ENCODE measurements around the gene PML.

Gene PML

GRCh38 chr15:73952171-73952912 lies 42.2 kb upstream of the PML start:
- Histone ChIP-seq H3K9me3 (ENCODE audit: control insufficient read depth, low read length) (no peaks in the 10 kb centered on the region), H3K9ac (ENCODE audit: low read length) (peak overlapping the region; percentile 81), H3K27me3 (replicated peaks; ENCODE audit: control insufficient read depth, insufficient read depth, low read length) (no peaks in the 10 kb centered on the region), H3K4me1 (ENCODE audit: control insufficient read depth, insufficient read depth, low read length) (peaks cover 44% of the 10 kb centered on the region), H3K36me3 (ENCODE audit: control insufficient read depth, insufficient read depth, low read length, severe bottlenecking) (peaks cover 28% of the 10 kb centered on the region), H3K4me3 (ENCODE audit: low read length) (no peak overlapping the region)
- no peak for DNase-seq (ENCODE audit: low read depth)

- Histone ChIP-seq H3K4me1 (ENCODE audit: control insufficient read depth, insufficient read depth, low read length) (peaks cover 47% of the 10 kb centered on the region), H3K4me3 (ENCODE audit: low read length) (no peak overlapping the region), H3K36me3 (ENCODE audit: control insufficient read depth, insufficient read depth, low read length, severe bottlenecking) (peaks cover 20% of the 10 kb centered on the region), H3K9me3 (ENCODE audit: control insufficient read depth, low read length) (no peaks in the 10 kb centered on the region), H3K27me3 (replicated peaks; ENCODE audit: control insufficient read depth, insufficient read depth, low read length) (no peaks in the 10 kb centered on the region), H3K9ac (ENCODE audit: low read length) (peak overlapping the region; percentile 11)
- no peak for DNase-seq (ENCODE audit: low read depth)
These were observed 41.4 kb upstream of the PML start for GRCh38 chr15:73952913-73953750.

- H3K36me3 ChIP-seq (ENCODE audit: control insufficient read depth, insufficient read depth, low read length, severe bottlenecking), result peaks cover 7% of the 10 kb centered on the region
- no peak overlapping the region for H3K4me3 ChIP-seq (ENCODE audit: low read length)
- H3K9ac ChIP-seq (ENCODE audit: low read length), result no peak overlapping the region
- H3K27me3 ChIP-seq (replicated peaks; ENCODE audit: control insufficient read depth, insufficient read depth, low read length), result no peaks in the 10 kb centered on the region
- H3K4me1 ChIP-seq (ENCODE audit: control insufficient read depth, insufficient read depth, low read length), result peaks cover 51% of the 10 kb centered on the region
- no peaks in the 10 kb centered on the region for H3K9me3 ChIP-seq (ENCODE audit: control insufficient read depth, low read length)
- DNase-seq (ENCODE audit: low read depth), result no peak
These were observed 40.0 kb upstream of the PML start for GRCh38 chr15:73954188-73955145.

GRCh38 chr15:73955326-73955725 lies 39.2 kb upstream of the PML start:
- Histone ChIP-seq H3K4me3 (ENCODE audit: low read length) (no peak overlapping the region), H3K36me3 (ENCODE audit: control insufficient read depth, insufficient read depth, low read length, severe bottlenecking) (no peaks in the 10 kb centered on the region), H3K9me3 (ENCODE audit: control insufficient read depth, low read length) (no peaks in the 10 kb centered on the region), H3K4me1 (ENCODE audit: control insufficient read depth, insufficient read depth, low read length) (peaks cover 48% of the 10 kb centered on the region), H3K27me3 (replicated peaks; ENCODE audit: control insufficient read depth, insufficient read depth, low read length) (no peaks in the 10 kb centered on the region), H3K9ac (ENCODE audit: low read length) (no peak overlapping the region)
- DNase-seq (ENCODE audit: low read depth), result no peak

- no peak for DNase-seq (ENCODE audit: low read depth)
- Histone ChIP-seq H3K9me3 (ENCODE audit: control insufficient read depth, low read length) (no peaks in the 10 kb centered on the region), H3K27me3 (replicated peaks; ENCODE audit: control insufficient read depth, insufficient read depth, low read length) (no peaks in the 10 kb centered on the region), H3K36me3 (ENCODE audit: control insufficient read depth, insufficient read depth, low read length, severe bottlenecking) (no peaks in the 10 kb centered on the region), H3K4me3 (ENCODE audit: low read length) (no peak overlapping the region), H3K4me1 (ENCODE audit: control insufficient read depth, insufficient read depth, low read length) (peaks cover 41% of the 10 kb centered on the region), H3K9ac (ENCODE audit: low read length) (peak overlapping the region; percentile 22)
These were observed 38.4 kb upstream of the PML start for GRCh38 chr15:73955861-73956742.

- peak; percentile 81 for DNase-seq (ENCODE audit: low read depth)
- Histone ChIP-seq H3K9me3 (ENCODE audit: control insufficient read depth, low read length) (no peaks in the 10 kb centered on the region), H3K27me3 (replicated peaks; ENCODE audit: control insufficient read depth, insufficient read depth, low read length) (no peaks in the 10 kb centered on the region), H3K4me1 (ENCODE audit: control insufficient read depth, insufficient read depth, low read length) (peaks cover 37% of the 10 kb centered on the region), H3K36me3 (ENCODE audit: control insufficient read depth, insufficient read depth, low read length, severe bottlenecking) (no peaks in the 10 kb centered on the region), H3K4me3 (ENCODE audit: low read length) (no peak overlapping the region), H3K9ac (ENCODE audit: low read length) (no peak overlapping the region)
These were observed 37.8 kb upstream of the PML start for GRCh38 chr15:73956743-73957135.

GRCh38 chr15:73957276-73957675 lies 37.2 kb upstream of the PML start:
- no peak for DNase-seq (ENCODE audit: low read depth)
- H3K4me3 ChIP-seq (ENCODE audit: low read length), result no peak overlapping the region
- H3K9me3 ChIP-seq (ENCODE audit: control insufficient read depth, low read length), result no peaks in the 10 kb centered on the region
- no peaks in the 10 kb centered on the region for H3K36me3 ChIP-seq (ENCODE audit: control insufficient read depth, insufficient read depth, low read length, severe bottlenecking)
- H3K9ac ChIP-seq (ENCODE audit: low read length), result no peak overlapping the region
- peaks cover 31% of the 10 kb centered on the region for H3K4me1 ChIP-seq (ENCODE audit: control insufficient read depth, insufficient read depth, low read length)
- H3K27me3 ChIP-seq (replicated peaks; ENCODE audit: control insufficient read depth, insufficient read depth, low read length), result no peaks in the 10 kb centered on the region

- no peak for DNase-seq (ENCODE audit: low read depth)
- Histone ChIP-seq H3K36me3 (ENCODE audit: control insufficient read depth, insufficient read depth, low read length, severe bottlenecking) (no peaks in the 10 kb centered on the region), H3K9me3 (ENCODE audit: control insufficient read depth, low read length) (no peaks in the 10 kb centered on the region), H3K9ac (ENCODE audit: low read length) (no peak overlapping the region), H3K4me1 (ENCODE audit: control insufficient read depth, insufficient read depth, low read length) (peaks cover 28% of the 10 kb centered on the region), H3K27me3 (replicated peaks; ENCODE audit: control insufficient read depth, insufficient read depth, low read length) (no peaks in the 10 kb centered on the region), H3K4me3 (ENCODE audit: low read length) (no peak overlapping the region)
These were observed 36.7 kb upstream of the PML start for GRCh38 chr15:73957785-73958184.

- H3K36me3 ChIP-seq (ENCODE audit: control insufficient read depth, insufficient read depth, low read length, severe bottlenecking), result no peaks in the 10 kb centered on the region
- peak; percentile 56 for DNase-seq (ENCODE audit: low read depth)
- no peaks in the 10 kb centered on the region for H3K27me3 ChIP-seq (replicated peaks; ENCODE audit: control insufficient read depth, insufficient read depth, low read length)
- no peaks in the 10 kb centered on the region for H3K9me3 ChIP-seq (ENCODE audit: control insufficient read depth, low read length)
- H3K4me1 ChIP-seq (ENCODE audit: control insufficient read depth, insufficient read depth, low read length), result peaks cover 21% of the 10 kb centered on the region
- H3K9ac ChIP-seq (ENCODE audit: low read length), result no peak overlapping the region
- no peak overlapping the region for H3K4me3 ChIP-seq (ENCODE audit: low read length)
These were observed 35.4 kb upstream of the PML start for GRCh38 chr15:73959012-73959581.

- no peak for DNase-seq (ENCODE audit: low read depth)
- Histone ChIP-seq H3K9me3 (ENCODE audit: control insufficient read depth, low read length) (no peaks in the 10 kb centered on the region), H3K4me3 (ENCODE audit: low read length) (no peak overlapping the region), H3K36me3 (ENCODE audit: control insufficient read depth, insufficient read depth, low read length, severe bottlenecking) (no peaks in the 10 kb centered on the region), H3K4me1 (ENCODE audit: control insufficient read depth, insufficient read depth, low read length) (peaks cover 21% of the 10 kb centered on the region), H3K27me3 (replicated peaks; ENCODE audit: control insufficient read depth, insufficient read depth, low read length) (no peaks in the 10 kb centered on the region), H3K9ac (ENCODE audit: low read length) (no peak overlapping the region)
These were observed 34.7 kb upstream of the PML start for GRCh38 chr15:73959801-73960200.

Measured in adipocyte (in vitro differentiated cells).